HG03378 (cell line): ENCODE measurements around the gene UBA3.

Experiments used
- ATAC-seq: cut with Tn5 transposase; IDR thresholded peaks from one replicate; pipeline ENCODE4 v1.9.1; 2021; ENCODE audit warnings: mild to moderate bottlenecking, moderate library complexity; ENCODE audit not compliant: unreplicated experiment

Gene UBA3

DNA sequence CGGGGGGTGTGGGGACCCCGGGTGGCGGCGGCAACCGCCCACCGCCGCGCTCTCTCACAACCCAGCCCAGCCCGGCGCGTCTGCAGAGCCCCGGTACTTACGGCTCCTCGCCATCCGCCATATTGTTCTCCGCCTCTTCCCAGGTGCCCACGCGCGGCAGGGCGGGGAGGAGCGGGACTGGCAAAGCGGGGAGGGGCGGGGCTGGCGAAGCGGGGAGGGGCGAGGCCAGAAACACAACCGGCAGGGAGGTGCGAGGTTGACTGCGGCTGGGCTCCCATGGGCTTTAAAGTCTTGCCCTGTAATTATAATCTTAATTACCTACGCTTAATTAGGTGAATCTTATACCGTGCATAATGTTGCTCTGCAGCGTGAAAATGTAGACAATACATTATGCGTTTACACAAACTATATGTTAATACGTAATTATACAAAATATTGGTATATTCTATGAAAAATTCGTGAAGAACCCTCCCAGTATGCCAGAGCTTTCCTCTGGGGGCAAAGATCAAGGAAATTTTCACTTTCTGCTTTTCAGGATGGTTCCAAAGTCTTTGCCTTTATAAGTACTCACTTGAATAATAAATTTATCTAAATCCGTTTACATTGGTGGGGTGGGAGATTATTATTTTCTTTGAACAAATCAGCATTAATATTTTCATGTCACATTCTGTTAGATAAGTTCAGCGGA, at the start of gene UBA3:
UBA3 (minus strand) TSS at position 133 of the 688 bp plus-strand sequence; CDS start at position 121, 12 bp downstream.
- peak; percentile 19 for ATAC-seq

DNA sequence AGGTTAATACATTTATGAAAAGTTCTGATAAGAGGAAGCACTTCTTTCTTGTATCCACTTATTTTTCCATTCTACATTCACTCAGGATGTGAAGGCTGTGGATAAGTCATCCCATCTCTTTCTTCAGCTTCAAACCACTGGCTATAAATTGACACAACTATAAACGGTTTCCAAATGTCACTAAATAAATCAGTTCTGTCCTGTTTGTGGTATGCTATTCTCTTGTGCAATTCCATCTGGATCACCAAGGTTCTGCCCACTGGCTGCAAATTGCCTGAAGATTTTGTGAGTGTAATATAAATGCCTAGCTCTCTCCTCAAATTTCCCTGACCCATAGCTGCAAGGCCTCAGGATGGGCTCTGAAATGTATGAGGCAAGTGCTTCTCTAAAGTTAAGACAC, 49.4 kb upstream of the UBA3 start:
- no peak for ATAC-seq

DNA sequence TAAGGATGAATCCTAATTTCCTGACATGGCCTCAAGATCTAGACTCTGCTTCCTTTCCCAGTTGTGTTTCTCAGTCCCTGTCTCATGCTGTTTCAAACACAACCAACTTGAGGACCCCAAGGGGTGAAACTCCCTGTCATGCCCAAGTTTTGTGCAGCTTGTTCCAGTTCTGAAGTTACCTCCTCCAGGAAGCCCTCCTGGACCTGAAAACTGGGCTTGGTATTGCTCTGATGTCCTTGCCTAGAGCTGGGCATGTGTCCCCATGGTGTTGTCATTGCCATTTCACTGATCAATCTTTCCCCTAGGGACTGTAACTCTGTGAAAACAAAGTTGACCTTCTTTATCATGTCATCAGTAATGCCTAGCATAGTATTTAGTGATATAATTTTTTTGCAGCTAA, 48.3 kb upstream of the UBA3 start:
- no peak for ATAC-seq

DNA sequence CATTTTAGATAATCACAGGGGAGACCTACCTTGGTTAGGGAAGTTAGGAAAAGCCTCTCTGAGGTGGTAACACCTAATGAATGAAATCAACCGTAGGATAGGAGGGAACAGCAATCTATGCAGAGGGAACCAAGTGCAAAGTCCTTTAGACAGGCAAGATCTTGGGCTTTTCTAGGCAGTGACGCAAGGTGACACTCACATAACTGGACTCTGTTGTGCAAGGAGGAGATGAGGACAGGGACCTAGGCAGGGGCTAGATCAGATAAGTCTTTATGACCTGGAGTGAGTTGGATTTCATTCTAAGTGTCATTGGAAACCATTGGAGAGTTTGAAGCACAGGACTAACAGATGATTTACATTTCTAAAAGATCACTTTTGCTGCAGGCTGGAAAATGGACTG, 46.8 kb upstream of the UBA3 start:
- no peak for ATAC-seq

DNA sequence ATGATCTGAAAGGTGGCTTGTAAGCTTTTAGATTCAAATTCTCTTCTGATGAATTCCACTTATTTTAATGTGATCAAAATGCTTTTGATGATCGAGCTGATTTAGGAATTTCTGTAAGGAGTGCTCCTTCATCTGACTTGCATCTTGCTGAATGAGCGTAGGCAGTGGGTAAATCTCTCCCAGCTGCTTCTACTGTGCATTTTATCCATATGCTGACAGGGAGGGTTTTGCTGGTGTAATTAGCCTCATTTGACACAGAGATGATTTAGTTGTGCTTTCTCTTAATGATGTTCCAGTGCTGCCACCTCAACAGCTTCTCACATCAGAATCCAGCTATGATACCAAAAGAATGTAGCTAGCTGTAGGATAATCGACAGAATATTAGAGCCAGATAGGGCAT, 46.1 kb upstream of the UBA3 start:
- ATAC-seq = no peak

DNA sequence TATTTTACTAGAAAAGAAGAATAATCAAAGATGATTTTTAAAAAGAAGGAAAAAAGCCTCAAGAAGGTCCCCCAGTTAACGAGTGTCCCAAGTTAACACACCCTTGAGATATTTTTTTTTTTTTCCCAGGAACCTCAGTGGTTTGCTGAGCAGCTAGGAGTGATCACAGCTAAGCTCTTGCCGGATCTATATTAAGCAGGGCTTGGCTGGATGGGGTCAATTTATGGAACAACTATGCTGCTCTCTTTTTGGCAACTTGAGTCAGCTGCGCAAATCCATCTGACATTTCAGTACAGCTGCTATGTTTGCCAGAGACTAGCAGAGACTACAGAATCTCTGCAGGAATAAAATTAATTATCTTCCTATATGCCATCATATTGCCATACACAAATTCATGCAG, 42.2 kb upstream of the UBA3 start, which contains the start of gene LMOD3:
LMOD3 (minus strand) TSS at position 193 of the 400 bp plus-strand sequence. CDS start 209 bp downstream, outside the sequence.
- no peak for ATAC-seq

DNA sequence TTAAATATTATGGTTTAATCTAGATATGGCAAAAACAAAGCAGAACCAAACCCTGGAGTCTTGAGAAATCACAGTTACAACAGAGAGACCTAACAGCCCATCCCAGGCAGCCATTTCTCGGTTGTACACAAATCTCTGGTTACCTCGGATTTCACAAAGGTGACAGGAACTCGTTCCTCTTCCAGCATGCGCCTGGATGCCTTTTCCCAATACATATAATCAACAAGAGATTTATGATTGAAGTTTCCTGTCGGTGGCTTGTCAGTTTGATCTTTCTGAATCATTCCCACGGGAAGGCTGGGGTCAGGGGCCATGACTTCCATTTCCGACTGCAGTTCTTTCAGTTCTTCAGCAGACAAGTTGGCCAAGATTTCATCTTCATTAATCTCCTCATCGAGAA, 41.8 kb upstream of the UBA3 start:
- ATAC-seq = no peak

DNA sequence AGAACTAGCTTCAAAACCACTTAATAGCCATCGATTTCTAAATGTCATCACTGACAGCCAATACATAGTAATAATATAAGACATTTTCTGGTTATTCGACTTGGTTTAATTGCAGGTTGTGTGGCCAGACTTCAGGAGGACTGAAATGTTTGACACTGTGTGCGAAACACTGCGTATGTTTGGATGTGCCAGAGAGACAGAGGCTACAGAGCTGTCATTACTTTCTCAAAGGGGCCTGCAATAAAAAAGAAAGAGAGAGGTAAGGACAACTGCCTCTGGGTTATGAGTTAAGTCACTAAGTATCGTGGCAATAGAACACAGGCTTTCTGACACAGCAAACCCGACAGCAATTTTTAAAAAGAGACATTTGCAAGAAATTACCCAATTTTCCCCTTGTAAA, 41.3 kb upstream of the UBA3 start:
- no peak for ATAC-seq

DNA sequence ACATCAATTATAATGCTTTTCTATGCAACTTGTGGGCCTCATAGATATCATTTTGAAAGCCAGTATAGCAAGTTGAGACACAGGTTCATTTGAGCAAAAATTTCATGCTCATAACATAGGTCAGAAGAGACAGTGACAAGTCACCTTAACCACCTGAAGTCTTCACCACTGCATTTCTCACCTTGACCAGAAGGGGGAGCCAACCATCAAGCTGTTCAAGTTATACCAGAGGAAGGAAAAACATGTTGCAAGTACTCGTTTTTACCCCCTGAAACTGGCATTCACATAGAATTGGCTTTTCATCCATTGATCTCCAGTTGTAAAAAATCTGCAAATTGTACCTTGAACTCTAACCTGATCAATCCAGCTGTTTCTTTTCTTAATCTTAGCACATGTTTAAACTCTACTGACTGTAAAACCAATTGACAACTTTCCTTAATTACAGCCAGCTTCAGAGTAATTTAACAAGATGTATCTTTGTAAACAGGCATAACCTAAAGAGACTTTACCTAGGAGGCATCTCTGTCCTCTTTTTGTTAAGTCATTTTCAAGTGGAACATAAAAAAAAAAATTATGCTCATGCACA, 40.8 kb upstream of the UBA3 start:
- peak; percentile 90 for ATAC-seq

DNA sequence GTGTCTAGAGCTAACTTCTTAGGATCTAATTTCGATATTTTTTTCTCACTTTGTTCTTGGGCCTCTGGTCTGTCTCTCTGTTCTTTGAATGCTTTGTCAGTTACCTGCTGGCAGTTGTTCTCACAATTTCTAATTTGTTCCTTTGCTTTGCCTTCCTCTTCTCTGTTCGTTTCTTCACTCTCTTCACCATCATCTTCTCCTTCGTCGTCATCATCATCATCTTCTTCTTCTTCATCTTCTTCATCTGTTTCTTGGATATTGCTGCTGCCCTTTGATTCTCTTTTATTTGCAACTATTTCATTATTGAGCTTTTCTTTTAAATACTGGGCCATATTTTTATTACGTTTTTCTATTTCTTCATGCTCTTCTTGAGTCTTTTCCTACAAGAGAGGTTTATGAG, 39.5 kb upstream of the UBA3 start:
- no peak for ATAC-seq

DNA sequence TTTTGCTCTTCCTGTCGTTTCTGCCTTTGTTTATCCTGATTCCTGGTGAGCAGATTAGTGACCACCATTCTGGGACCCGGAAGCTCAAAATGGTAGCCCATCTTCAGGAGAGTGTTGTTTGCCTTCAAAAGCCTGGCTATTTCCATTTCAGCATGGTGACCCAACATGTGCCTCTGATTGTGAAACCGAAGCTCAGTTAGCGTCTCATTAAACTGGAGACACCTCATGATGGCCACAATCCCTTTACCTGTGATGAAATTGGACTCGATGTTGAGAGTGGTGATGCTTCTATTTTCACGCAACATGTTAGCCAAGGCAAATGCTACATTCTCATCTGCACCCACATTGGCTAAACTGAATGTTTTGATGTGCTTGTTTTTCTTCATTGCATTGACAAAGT, 39.0 kb upstream of the UBA3 start:
- no peak for ATAC-seq

DNA sequence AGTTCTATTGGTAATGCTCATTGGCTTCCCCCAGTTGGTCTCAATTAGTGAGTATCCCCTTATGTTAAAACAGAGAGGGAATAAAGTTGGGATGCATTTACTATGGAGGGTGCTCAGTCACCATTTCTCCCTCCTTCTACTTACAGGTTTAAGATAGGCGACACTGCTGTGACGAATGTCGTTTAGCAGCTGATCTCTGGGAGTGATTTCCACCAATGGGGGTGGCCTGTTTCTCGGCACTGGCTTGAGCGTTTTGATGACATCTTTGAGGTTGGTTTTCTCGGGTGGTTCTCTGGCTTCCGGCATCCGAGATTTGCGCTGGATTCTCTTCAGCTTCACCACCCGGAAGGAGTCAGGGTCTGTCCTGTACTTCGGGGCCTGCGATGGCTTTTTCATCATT, 38.4 kb upstream of the UBA3 start:
- no peak for ATAC-seq

DNA sequence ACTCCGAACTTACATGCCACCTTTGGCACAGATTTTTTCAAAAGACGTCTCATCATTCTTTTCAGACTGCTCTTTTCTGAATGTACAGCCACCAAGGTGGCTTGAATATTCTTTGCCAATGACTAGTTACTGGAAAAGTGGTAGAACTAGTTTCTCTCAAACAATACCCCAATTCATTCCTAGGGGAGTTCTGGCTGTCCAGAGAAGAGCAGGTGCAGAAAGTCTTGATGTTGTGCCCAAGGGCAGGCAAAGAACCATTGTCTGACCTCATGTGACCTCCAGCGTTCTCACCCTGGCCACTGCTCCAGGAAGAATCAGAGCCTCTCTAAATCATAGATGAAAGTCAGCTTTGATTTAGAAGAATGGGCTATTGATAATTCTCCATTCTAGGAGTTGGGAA, 36.7 kb upstream of the UBA3 start:
- ATAC-seq = no peak

DNA sequence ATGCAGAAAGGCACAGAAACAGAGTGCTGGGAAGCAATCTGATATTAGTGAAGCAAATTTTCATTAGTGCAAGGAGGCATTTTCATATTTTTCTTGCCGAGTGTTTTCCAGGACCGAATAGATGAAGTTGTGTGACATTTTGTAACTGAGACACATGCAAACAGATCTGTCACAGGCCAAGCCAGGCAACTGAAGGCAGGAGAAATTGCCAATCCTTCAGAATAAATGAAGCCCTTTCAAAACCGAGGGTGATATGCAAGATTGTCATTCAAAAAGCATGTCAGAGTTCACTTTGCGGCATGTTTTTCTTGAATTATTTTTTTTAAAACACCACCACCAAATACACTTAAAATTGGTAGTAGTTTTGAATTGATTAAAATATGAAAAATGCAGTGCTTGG, 36.0 kb upstream of the UBA3 start:
- ATAC-seq = no peak

DNA sequence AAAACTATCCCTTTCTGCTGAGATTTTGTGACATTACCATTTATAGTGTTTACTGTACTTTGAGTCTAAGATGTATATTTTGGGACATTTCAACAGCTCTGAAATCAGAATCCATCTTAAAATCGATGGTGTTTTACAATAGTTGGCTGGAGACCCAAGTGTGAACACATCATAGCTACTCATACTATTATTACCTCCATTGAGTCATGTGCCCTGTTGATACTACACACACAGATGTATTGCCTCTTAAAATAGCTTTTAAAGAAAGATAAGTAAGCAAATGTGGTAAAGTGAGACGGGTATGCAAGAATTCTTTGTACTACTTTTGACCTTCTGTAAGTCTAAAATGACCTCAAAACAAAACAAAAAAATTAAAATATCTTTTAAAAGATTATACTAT, 35.6 kb upstream of the UBA3 start:
- no peak for ATAC-seq

DNA sequence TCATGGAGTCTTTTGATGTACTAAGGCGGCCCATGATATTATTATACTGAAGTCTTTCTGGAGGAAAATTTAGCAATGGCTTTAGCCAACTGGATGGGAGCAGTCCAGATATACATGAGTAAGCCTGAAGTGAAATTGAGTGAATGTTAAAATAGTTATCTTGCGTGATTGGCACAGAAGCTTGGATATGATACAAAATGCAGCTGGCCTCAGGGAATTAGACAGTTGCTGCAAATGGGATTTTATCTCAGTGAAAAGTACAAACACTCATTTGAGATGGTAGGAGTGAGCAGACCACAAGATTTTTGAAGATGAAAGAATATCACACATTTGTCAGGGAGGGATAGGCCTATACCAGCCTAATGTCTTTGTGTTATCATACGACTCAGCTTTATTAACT, 33.4 kb upstream of the UBA3 start:
- no peak for ATAC-seq

DNA sequence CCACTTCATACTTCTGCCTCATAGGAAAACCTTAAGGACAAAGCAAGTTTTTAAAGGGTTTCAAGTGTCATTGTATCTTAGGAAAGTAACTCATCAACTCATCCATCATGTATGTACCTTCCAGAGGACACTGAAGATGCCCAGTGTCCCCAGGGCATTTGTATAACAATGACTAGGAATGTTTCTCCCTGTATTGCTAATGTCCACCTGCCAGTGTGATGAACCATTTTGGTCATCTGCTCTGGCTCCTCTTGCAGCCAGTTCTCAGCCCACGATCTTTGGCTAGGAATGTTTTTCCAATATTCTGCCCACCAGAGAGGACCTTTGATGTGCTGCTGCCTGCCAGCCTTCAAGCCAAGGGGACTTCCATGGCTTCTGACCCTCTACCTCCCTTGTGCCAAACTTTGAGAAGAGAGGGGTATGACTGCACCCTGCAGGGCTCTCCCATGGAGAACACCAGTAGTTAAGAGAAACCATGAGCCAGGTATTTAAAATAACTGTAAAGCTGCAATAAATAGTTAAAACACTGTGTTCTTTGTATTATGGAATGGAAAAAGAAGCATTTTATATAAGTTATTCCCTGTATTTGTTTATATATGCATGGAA, 30.9 kb upstream of the UBA3 start:
- no peak for ATAC-seq

DNA sequence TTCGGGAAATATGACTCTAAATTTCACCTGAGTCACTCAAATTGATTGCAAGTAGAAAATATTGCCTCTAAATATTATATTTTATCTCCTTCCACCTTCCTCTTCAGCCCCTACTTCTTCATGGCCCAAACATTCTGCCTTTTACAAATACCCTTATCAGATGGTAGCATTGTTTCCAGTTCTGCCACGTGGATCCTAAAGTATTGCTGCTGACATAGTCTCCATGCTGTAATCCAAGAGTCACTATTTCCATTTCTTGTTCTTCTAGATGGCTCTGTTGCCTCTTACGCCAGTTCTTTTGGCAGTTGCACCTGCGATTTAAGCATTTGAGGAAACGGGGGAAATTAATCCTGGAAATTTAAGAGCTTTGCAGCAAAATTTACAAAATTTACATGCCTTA, 28.6 kb upstream of the UBA3 start:
- ATAC-seq = no peak

DNA sequence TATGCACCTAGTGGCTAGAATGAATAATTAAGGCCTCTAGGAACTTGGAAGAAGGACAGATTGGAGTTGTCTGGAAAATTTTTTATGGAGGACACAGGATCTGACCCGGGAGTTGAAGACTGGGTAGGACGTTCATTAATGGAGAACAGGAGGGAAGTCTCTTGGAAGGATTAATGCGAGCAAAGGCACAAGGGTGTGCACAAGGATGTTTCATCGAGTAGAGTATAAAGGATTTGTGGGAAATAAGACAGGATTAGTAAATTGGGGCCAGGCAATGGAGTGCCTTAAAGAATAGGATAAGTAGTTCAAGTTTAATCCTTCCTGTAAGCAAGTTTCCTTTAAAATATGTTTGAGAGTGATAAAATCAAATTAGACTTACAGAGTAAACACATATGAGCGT, 27.7 kb upstream of the UBA3 start:
- ATAC-seq = no peak

DNA sequence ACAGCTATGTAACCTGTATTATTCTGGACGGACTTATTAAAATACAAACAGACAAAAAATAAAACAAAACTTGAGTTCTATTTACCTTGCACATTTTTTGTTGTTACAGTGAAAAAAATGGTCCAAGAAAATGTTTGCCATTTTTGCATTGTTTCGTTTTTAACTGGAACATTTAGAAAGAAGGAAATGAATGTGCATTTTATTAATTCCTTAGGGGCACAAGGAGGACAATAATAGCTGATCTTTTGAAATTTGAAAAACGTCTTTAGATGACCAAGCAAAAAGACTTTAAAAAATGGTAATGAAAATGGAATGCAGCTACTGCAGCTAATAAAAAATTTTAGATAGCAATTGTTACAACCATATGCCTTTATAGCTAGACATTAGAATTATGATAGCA, 25.2 kb upstream of the UBA3 start:
- no peak for ATAC-seq

DNA sequence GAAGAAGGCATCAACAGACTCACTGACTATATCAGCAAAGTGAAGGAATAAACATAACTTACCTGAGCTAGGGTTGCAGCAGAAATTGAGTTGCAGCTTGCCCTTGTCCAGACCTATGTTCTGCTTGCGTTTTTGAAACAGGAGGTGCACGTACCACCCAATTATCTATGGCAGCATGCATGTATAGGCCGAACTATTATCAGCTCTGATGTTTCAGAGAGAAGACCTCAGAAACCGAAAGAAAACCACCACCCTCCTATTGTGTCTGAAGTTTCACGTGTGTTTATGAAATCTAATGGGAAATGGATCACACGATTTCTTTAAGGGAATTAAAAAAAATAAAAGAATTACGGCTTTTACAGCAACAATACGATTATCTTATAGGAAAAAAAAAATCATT, 24.4 kb upstream of the UBA3 start:
- ATAC-seq = no peak

DNA sequence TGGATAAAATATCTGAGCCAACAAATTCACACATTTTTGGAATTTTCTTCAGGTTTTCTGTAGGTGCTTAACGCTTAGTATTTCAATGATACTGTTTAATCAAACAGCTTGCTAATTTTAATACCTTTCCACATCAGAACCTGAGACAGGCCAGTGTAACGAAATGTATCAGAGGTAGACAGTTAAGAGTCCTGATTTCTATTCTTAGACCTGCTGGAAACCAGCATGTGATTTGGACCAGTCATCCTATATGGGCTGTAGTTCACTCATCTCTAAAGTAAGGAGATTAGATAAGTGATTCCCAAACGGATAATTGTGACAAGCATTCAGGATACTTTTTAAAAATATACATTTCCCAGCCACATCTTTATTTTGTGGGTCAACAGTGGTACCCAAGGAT, 23.0 kb upstream of the UBA3 start:
- ATAC-seq = no peak

DNA sequence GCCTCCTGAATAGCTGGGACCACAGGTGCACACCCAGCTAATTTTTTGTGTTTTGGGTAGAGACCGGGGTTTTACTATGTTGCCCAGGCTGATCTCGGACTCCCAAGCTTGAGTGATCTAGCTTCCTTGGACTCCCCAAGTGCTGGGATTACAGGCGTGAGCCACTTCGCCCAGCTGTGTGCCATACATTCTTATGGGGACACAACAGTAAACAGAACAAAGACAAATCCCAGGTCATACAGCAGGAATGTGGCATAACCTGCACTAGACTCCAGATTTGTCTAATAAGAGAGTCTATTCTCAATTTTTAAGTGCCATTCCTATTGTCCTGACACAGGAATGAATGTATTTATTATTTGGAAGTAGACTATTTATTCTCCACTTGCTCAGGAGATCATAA, 22.2 kb upstream of the UBA3 start:
- ATAC-seq = no peak
